Heart left ventricle (tissue), 16 donors: ENCODE results near the gene GBX2. TPM values are rescaled to one million over a fixed set of nuclear protein-coding genes. Genes with fewer than 3 reads are reported as not detected.

ENCODE experiments used
- ATAC-seq, 4 donors: fragments of 200-7000 bp; cut with Tn5 transposase; one replicate each; pipeline ENCODE4 v1.9.1; 2020 to 2022; ENCODE audit warnings: moderate library complexity in 4 of 4, mild to moderate bottlenecking in 3 of 4, moderate number of reproducible peaks in 1 of 4
- DNase-seq, 5 donors: peaks; one replicate each; pipeline ENCODE4 v3.0.0-alpha.2; 2020
- H3K27ac ChIP-seq, 12 donors: fragments of 200-600 bp; sonication (generic) in 4 of 12; one replicate each; pipeline versions ENCODE4 v1.5.0 to v1.8.0; 2016 to 2022; ENCODE audit warnings: mild to moderate bottlenecking in 2 of 12
- H3K27me3 ChIP-seq, 9 donors: fragments of 200-600 bp; sonication (generic) in 2 of 9; one replicate each; pipeline versions ENCODE4 v1.5.1 to v1.8.0; 2016 to 2022; ENCODE audit warnings: mild to moderate bottlenecking in 3 of 9
- H3K36me3 ChIP-seq, 9 donors: fragments of 200-600 bp; sonication (generic) in 2 of 9; one replicate each; pipeline versions ENCODE4 v1.5.0 to v1.8.0; 2018 to 2022; ENCODE audit warnings: mild to moderate bottlenecking in 2 of 9
- H3K4me1 ChIP-seq, 12 donors: fragments of 200-600 bp; sonication (generic) in 4 of 12; one replicate each; pipeline versions ENCODE4 v1.5.0 to v1.8.0; 2016 to 2022; ENCODE audit warnings: mild to moderate bottlenecking in 3 of 12
- H3K4me3 ChIP-seq, 12 donors: fragments of 200-600 bp; sonication (generic) in 4 of 12; one replicate each; pipeline versions ENCODE4 v1.5.0 to v1.8.0; 2017 to 2022; ENCODE audit warnings: mild to moderate bottlenecking in 9 of 12, moderate library complexity in 4 of 12
- H3K9me3 ChIP-seq, 12 donors: fragments of 200-600 bp; sonication (generic) in 4 of 12; one replicate each; pipeline versions ENCODE4 v1.5.0 to v1.8.0; 2016 to 2022; ENCODE audit warnings: mild to moderate bottlenecking in 1 of 12
- POLR2A ChIP-seq, 2 donors: fragments of 450-650 bp; IDR thresholded peaks; one replicate each; pipeline ENCODE4 v1.6.1; 2017; ENCODE audit warnings: antibody characterized with exemption in 2 of 2, mild to moderate bottlenecking in 2 of 2, moderate library complexity in 2 of 2
- WGBS, 4 donors: extraction: QIAGEN DNeasy Blood & Tissue Kit in 2 of 4; methylation state at CpG; one replicate each; pipeline versions ENCODE4 v1.1.5 to v1.1.7; 2013 to 2018; 5-methylcytosine and 5-hydroxymethylcytosine counted together
- intact Hi-C, 10 donors: fragments of 100-400 bp; cut with DNase I; formaldehyde crosslinking; loops; one replicate each; pipeline versions ENCODE4 v1.11.1 to v1.14.2; 2022
- polyA plus RNA-seq, 2 donors: library from polyadenylated mRNA; stranded (reverse); fragments of 200-250 nt; gene quantifications; one replicate each; pipeline ENCODE4 v1.2.3, GENCODE V29; 2013
- total RNA-seq, 9 donors: library from RNA; depleted of rRNA in 2 of 9; stranded (reverse); fragments of >200 nt in 2 of 9; fragmentation: NEBNext Ultra II Directional in 3 of 9; extraction: Animal tissue kit (Norgen Biotek cat#: 25700) in 3 of 9; gene quantifications; one replicate each; pipeline versions ENCODE4 v1.1.0 to v1.2.4, GENCODE V29; 2016 to 2023
- TF ChIP-seq, protein P1 (sequence below), 12 donors: fragments of 200-600 bp; sonication (generic) in 4 of 12; IDR thresholded peaks; one replicate each; pipeline versions ENCODE4 v1.5.0 to v1.8.0; 2018 to 2022; ENCODE audit warnings: antibody characterized with exemption in 12 of 12, mild to moderate bottlenecking in 5 of 12
- donor health status: ischemic (EF 13 %, LVEDD 7.1; RV severe dilation, severe dysfunction).
- donor health status: healthy with polysubstance abuse.
- donor health status: DM: no; HTN: yes; CAD: no.
- donor health status: DM: no; HTN: no; CAD: no.
- donor health status: ischemic (EF 25% LVEDD 6.9; RV normal size, moderate dysfunction).
- donor health status: ischemic (EF 25% LVEDD 5.7; RV mildly dilated, moderate dysfunction).
- donor health status: healthy.
- donor health status: DM: yes; HTN: yes; CAD: no.
- donor health status: ischemic (EF 35%, LVEDD 5.7; RV mildly dilated, moderate dysfunction).
- donor health status: nonischemic (EF 11% LVEDD 7.7; RV severe dilation, severe dysfunction).
- donor health status: DM: yes; HTN: yes; CAD: no.
- donor health status: PGD.
- donor health status: ischemic (EF 29% LVEDD 5.4; RV normal size, mild dysfunction).
- donor health status: nonischemic (EF 23%, LVEDD 6.1; RV moderate dilation, normal function).

Gene GBX2
- total and polyA plus RNA-seq, 11 donors: 0.15 to 0.55 (median 0.17) TPM; not detected in 8

DNA sequence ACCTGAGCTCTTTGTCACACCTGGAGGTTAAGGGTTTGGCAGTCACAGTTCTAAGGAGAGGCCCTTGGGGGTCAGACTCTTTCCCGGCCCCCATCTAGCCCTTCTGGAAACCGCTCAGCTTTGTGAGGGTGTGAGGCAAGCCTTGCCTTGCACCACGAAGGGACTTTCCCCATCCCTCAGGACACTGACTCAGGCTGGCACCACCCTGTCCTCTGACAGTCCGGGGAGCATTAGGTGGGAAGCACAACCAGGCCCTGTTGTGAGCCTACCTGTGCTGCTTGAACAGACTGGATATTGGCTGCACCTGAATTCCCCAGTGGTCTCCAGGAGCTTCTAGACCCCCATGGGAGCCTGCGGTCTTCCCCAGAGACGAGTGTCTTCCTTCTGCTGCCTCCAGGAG lies 47.0 kb upstream of the GBX2 start:
- Histone ChIP-seq H3K4me3 (no peak overlapping the region), H3K27me3 (peaks cover 0 to 30% (median 0%) of the 10 kb centered on the region in 9 donors), H3K4me1 (peaks cover 0 to 4% (median 0%) of the 10 kb centered on the region in 12 donors), H3K36me3 (no peaks in the 10 kb centered on the region), H3K9me3 (no peaks in the 10 kb centered on the region), H3K27ac (no peak overlapping the region)
- WGBS, 4 donors: 83 to 92% (median 85%) methylated on average over 4 to 6 of the region's 6 CpGs
- DNase-seq (no peak), ATAC-seq (no peak)
- TF ChIP-seq POLR2A (IDR thresholded peaks at IDR 0.05): no peak
- TF ChIP-seq, protein P1, sequence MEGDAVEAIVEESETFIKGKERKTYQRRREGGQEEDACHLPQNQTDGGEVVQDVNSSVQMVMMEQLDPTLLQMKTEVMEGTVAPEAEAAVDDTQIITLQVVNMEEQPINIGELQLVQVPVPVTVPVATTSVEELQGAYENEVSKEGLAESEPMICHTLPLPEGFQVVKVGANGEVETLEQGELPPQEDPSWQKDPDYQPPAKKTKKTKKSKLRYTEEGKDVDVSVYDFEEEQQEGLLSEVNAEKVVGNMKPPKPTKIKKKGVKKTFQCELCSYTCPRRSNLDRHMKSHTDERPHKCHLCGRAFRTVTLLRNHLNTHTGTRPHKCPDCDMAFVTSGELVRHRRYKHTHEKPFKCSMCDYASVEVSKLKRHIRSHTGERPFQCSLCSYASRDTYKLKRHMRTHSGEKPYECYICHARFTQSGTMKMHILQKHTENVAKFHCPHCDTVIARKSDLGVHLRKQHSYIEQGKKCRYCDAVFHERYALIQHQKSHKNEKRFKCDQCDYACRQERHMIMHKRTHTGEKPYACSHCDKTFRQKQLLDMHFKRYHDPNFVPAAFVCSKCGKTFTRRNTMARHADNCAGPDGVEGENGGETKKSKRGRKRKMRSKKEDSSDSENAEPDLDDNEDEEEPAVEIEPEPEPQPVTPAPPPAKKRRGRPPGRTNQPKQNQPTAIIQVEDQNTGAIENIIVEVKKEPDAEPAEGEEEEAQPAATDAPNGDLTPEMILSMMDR (IDR thresholded peaks at IDR 0.05): no peak
- intact Hi-C loops: no loop called here

DNA sequence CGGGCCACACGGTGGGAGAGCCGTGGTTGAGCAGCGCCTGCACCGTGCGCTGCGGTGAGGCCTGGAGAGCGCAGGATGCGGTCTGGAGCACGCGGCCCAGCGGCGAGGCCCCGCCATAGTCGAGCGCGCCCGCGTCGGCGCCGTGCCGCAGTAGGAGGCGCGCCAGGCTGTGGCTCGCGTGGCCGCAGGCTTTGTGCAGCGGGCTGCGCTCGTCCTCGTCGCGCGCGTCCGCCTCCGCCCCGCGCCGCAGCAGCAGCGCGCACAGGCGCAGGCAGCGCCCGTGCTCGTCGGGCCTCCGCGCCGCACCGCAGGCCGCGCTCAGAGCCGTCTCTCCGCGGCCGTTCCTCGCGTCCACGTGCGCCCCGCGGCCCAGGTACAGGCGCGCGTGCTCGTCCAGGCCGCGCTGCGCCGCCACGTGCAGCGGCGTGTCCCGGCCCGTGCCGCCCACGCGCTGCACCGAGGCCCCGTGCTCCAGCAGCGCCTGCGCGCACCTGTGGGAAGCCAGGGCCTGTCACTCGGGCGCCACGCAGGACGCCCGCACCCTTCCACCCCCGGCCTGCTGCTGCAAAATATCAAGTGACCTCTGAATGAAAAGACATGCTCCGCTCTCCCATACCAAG lies 46.3 kb upstream of the GBX2 start:
- TF ChIP-seq POLR2A (IDR thresholded peaks at IDR 0.05): no peak
- TF ChIP-seq, protein P1 (IDR thresholded peaks at IDR 0.05): no peak
- H3K36me3 ChIP-seq: no peaks in the 10 kb centered on the region
- 40 to 60% (median 53%) methylated on average over 42 to 92 of the region's 92 CpGs for whole genome bisulfite sequencing, 4 donors
- H3K4me1 ChIP-seq: peaks cover 0 to 4% (median 0%) of the 10 kb centered on the region in 12 donors
- no peak overlapping the region for H3K4me3 ChIP-seq
- DNase-seq (no peak), ATAC-seq (no peak)
- intact Hi-C loops: no loop called here
- H3K27ac ChIP-seq: no peak overlapping the region
- peaks cover 0 to 30% (median 0%) of the 10 kb centered on the region in 9 donors for H3K27me3 ChIP-seq
- H3K9me3 ChIP-seq: no peaks in the 10 kb centered on the region

DNA sequence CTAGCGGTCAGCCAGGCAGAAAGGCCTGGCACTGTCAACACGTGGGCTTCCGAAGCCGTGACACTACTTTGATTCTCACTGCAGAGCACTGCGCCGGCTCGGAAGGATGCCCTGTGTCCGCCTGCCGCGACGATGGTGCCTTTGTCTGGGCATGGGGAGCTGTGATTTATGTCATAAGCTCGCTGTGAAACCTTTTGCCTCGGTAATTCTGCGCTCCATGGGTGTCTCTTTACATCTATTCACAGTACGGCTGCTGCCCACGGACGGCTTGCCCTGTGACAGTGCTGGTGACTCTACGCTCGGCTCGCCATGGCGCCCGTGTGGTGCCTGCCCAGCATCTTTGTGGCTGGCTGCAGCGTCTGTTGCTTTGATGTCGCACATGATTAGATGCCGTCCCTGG lies 43.1 kb upstream of the GBX2 start:
- Histone ChIP-seq H3K27ac (no peak overlapping the region), H3K9me3 (peaks cover 0 to 3% (median under 1%) of the 10 kb centered on the region in 12 donors), H3K4me1 (no peaks in the 10 kb centered on the region), H3K27me3 (peaks cover 0 to 30% (median 0%) of the 10 kb centered on the region in 9 donors), H3K36me3 (no peaks in the 10 kb centered on the region), H3K4me3 (no peak overlapping the region)
- WGBS, 4 donors: 89 to 94% (median 92%) methylated on average over 20 to 25 of the region's 25 CpGs
- DNase-seq (no peak), ATAC-seq (no peak)
- intact Hi-C loops: no loop called here
- TF ChIP-seq POLR2A (IDR thresholded peaks at IDR 0.05): no peak
- TF ChIP-seq, protein P1 (IDR thresholded peaks at IDR 0.05): no peak

DNA sequence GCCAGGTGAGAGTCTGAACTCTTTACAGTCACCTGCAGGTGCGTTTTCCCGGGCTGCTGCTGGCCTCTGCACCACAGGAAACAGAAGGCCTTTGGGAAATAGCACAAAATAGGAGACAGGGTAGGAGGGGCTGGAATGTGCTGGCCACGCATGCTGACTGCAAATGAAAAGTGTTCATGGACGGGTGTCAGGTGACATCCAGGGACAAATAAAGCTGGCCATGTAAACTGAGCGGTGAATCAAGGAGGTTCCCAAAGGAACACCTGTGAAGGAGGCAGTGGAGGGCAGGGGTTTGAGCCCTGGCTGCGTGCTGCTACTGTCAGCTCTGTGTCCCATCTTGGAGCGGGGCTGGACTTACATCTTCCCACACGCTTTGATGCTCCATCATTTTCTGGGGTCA lies 42.4 kb upstream of the GBX2 start:
- Histone ChIP-seq H3K36me3 (no peaks in the 10 kb centered on the region), H3K27me3 (peaks cover 0 to 24% (median 0%) of the 10 kb centered on the region in 9 donors), H3K4me1 (no peaks in the 10 kb centered on the region), H3K9me3 (peaks cover 0 to 11% (median 5%) of the 10 kb centered on the region in 12 donors), H3K27ac (no peak overlapping the region), H3K4me3 (no peak overlapping the region)
- intact Hi-C loops: no loop called here
- WGBS, 4 donors: 82 to 86% (median 83%) methylated on average over 8 of the region's 8 CpGs
- TF ChIP-seq, protein P1 (IDR thresholded peaks at IDR 0.05): no peak
- no peak for TF ChIP-seq POLR2A (IDR thresholded peaks at IDR 0.05)
- no peak for ATAC-seq
- no peak for DNase-seq
